HG03439 (cell line): ENCODE measurements around the gene PLBD1.

ENCODE experiments used
- ATAC-seq: cut with Tn5 transposase; IDR thresholded peaks from one replicate; pipeline ENCODE4 v1.9.1; 2021; ENCODE audit warnings: mild to moderate bottlenecking, moderate library complexity; ENCODE audit not compliant: unreplicated experiment

Gene PLBD1, protein sequence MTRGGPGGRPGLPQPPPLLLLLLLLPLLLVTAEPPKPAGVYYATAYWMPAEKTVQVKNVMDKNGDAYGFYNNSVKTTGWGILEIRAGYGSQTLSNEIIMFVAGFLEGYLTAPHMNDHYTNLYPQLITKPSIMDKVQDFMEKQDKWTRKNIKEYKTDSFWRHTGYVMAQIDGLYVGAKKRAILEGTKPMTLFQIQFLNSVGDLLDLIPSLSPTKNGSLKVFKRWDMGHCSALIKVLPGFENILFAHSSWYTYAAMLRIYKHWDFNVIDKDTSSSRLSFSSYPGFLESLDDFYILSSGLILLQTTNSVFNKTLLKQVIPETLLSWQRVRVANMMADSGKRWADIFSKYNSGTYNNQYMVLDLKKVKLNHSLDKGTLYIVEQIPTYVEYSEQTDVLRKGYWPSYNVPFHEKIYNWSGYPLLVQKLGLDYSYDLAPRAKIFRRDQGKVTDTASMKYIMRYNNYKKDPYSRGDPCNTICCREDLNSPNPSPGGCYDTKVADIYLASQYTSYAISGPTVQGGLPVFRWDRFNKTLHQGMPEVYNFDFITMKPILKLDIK

GRCh38 chr12:14567351-14568162, at the start of gene PLBD1:
Gene PLBD1 (minus strand): TSS chr12:14567883. CDS start chr12:14567696, 187 bp downstream.
- ATAC-seq = no peak

DNA sequence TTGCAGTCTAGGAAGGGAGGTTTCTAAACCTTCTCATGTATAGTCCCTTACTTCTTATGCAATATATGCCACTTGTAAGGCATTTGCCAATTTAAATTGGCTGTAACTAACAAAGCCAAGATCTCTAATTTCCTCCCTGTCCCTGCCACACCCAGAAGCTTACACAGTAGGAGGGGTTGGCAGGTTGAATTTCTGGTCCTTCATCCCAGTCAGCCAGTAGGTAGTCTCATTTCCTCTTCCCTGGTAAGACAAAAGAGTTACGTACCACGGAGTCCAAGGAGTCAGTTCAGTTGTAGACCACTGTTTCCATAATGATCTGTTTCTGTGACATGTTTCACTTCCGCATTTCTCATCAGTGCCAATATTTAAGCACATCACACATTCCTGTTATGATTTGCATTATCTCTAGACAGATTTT, 47.0 kb upstream of the PLBD1 start:
- ATAC-seq = peak; percentile 58

- ATAC-seq = peak; percentile 98
These were observed 46.0 kb upstream of the PLBD1 start for GRCh38 chr12:14613718-14614117.

- ATAC-seq = no peak
These were observed 45.3 kb upstream of the PLBD1 start for GRCh38 chr12:14612898-14613445.

DNA sequence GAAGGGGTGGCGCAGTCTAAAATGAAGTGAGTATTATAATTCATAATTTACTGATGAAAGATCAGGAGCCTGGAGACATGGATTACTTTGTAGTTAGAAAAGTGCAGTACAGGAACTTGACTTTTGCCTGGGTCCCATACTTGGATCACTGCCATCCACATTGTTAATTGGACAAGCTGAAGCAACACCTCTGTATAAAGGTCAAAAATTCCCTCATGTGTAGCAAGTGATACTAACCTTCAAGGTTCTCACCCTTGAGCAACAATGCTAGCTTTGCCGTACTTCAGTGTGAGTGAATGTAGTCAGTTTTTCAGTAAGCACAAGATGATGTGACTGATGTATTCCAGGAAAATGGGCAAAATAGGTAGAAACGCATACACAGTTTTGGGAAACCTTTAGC, 44.6 kb upstream of the PLBD1 start:
- no peak for ATAC-seq

DNA sequence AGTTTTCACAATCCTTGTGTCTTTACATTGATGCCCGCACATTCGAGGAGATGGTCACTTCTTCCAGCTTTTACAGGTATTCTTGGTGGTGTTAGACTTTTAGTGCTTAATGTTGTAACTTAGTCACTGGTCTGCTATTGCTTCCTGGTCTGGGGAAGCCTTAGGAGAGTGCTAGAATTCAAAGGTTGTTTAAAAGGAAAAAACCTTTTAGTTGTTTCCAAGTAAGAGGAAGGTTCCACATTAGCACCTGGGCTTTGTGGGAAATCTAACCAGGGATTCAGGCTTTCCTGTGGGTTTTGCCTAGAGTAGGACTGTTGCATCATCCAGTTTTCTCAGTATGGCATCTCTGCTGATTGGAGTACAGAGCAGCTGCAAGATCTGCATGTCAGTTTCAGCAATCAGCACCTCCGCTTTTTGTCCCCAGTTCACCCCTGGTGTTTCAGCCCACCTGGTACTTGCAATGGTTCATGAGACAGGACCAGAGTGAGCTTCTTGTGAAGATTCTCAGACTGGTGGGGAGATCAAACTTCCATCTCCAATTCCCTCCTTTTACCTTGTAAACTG, 44.0 kb upstream of the PLBD1 start:
- ATAC-seq = no peak

DNA sequence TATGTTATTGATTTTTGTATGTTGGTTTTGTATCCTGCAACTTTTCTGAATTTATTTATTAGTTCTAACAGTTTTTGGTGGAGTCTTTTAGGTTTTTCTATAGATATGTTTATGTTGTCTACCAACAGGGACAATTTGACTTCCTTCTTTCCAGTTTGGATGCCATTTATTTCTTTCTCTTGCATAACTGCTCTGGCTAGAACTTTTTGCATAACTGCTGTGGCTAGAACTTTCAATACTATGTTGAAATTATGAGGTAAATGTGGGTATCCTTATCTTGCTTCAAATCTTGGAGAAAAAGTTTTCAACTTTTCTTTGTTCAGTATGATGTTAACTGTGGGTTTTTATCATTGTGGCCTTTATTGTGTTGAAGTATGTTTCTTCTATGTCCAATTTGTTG, 39.9 kb upstream of the PLBD1 start:
- ATAC-seq = no peak

DNA sequence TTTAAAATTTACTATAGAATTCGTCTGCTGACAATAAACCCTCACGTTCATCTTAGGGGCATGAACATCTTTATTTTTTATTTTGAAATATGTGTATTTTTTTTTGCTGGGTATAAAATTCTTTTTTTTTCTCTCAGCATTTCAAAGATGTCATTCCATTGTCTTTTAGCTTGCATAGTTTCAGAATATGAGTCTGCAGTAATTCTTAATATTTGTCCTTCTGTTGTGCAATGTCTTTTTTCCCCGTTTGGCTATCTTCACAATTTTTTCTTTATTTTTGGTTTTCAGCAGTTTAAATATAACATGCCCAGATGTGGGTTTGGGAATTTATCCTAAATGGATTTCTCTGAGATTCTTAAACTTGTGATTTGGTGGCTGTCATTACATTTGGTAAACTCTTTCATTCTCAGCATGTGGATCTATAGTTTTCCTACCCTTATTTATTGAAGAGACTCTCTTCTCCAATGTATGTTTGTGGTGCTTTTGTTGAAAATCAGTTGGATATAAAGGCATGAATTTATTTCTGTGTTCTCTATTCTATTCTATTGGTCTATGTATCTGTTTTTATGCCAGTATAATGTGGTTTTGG, 37.8 kb upstream of the PLBD1 start:
- ATAC-seq = no peak

DNA sequence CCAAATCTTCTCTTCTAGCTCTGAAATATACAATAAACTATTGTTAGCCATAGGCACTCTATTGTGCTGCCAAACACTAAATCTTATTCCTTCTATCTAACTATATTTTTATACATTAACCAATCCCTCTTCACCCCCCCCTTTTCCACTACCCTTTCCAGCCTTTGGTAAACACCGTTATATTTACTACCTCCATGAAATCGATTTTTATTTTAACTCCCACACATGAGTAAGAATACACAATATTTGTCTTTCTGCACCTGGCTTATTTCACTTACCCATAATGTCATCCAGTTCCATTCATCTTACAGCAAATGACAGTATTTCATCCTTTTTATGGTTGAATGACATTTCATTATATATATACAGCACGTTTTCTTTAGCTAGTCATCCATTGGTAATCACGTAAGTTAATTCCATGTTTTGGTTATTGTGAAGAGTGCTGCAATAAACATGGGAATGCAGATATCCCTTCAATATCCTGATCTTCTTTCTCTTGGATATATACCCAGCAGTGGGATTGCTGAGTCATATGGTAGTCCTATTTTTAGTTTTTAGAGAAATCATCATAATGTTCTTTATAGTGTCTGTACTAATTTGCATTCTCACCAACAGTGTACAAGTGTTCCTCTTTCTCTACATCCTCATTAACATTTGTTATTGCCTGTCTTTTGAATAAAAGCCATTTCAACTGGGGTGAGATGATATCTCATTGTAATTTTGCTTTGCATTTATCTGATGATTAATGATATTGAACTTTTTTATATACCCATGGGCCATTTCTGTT, 34.2 kb upstream of the PLBD1 start:
- no peak for ATAC-seq

DNA sequence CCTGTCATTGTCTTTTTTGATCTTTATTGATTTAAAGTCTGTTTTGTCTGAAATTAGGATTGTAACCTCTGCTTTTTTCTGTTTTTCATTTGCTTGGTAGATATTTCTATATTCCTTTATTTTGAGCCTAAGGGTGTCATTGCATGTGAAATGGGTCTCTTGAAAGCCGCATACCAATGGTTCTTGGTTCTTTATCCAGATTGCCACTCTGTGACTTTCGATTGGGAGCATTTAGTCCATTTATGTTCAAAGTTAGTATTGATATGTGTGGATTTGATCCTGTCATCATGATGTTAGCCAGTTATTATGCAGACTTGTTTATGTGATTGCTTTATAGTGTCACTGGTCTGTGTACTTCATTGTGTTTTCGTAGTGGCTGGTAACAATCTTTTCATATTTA, 29.8 kb upstream of the PLBD1 start:
- ATAC-seq = no peak

- ATAC-seq = no peak
These were observed 24.0 kb upstream of the PLBD1 start for GRCh38 chr12:14591719-14592118.

- ATAC-seq = no peak
These were observed 21.7 kb upstream of the PLBD1 start for GRCh38 chr12:14589169-14590004.

- ATAC-seq = no peak
These were observed 20.9 kb upstream of the PLBD1 start for GRCh38 chr12:14588571-14588970.

GRCh38 chr12:14578646-14579045, 11.0 kb upstream of the PLBD1 start:
- no peak for ATAC-seq

DNA sequence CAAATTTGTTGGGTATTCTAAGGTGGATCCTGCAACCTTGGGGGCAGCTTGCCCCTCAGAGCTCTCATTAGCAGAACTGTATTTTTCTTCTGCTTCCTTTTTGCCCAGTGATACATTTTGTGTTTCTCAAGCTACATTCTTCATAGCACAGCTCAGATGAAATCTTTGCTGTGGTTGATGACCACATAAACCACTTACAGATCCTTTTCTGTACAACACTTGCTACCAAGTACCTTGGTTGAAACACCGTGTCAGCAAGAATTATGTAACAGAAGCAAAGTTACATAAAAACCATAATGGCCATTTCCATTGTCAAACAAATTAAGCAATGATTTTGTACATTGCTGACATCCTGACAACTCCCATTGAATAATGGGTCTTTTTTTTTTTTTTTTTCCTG, 9.7 kb upstream of the PLBD1 start:
- peak; percentile 74 for ATAC-seq

GRCh38 chr12:14576896-14577295, 9.2 kb upstream of the PLBD1 start:
- ATAC-seq = peak; percentile 44

GRCh38 chr12:14575585-14575984, 7.9 kb upstream of the PLBD1 start:
- no peak for ATAC-seq

GRCh38 chr12:14573118-14573517, 5.4 kb upstream of the PLBD1 start:
- no peak for ATAC-seq

- no peak for ATAC-seq
These were observed 4.7 kb upstream of the PLBD1 start for GRCh38 chr12:14572401-14572800.
